ENCODE data around the gene KLC1. TPM values are rescaled to one million over a fixed set of nuclear protein-coding genes. Genes with fewer than 3 reads are reported as not detected.

Gene KLC1
- total RNA-seq, 1 experiment from 2014 or later: 75.8 TPM

DNA sequence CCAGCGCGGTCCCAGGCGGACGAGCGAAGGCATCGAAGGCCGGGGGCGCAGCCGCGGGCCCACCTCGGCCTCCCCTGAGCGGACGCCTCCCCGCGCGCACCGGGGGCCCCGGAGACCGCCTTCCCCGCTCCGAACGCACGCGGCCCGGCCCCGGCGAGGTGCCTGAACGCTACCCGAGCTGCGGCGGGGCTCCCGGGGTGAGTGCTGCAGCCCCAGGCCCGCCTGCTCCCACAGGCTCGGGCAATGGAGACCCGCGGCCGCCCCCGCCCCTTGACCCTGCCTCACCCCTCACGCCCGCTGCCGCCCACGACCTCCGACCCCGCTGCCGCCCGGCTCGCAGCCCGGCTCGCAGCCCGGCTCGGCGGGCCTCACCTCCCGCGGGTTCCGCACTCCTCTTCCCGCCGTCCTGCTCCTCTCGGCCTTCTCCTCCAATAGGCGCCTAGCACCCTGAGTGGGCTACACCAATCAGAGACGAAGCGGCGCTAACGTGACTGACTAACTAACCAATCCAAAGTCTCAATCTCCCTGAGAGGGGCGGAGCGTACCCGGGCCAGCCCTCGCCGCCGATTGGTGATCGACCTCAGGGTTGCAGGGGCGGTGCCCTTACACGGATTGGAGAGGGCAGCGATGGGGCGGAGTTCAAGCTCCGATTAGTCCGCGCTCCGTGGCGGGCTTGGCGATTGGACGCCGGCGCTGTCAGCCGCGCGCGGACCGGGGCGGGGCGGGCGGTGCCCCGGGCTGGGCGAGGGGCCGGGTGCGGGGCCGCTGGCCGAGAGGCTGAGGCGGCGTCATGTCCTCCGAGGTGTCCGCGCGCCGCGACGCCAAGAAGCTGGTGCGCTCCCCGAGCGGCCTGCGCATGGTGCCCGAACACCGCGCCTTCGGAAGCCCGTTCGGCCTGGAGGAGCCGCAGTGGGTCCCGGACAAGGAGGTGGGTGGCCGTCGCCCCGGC is 86.3 kb downstream of the KLC1 start, which contains the start of the genes XRCC3 and ZFYVE21:
Gene XRCC3 (minus strand): TSS at position 400 of the 949 bp plus-strand sequence. CDS start 4,364 bp downstream, outside the sequence.
Gene ZFYVE21 (plus strand): TSS at position 759 of the 949 bp plus-strand sequence. CDS start 32 bp downstream, at position 791.
- Histone ChIP-seq H3K27me3 (no peaks in the 10 kb centered on the region), H3K9me3 (no peaks in the 10 kb centered on the region), H3K4me3 (peak within 1 kb of the TSS; percentile 64), H3K36me3 (no peaks in the 10 kb centered on the region)
- DNase-seq: peak; percentile 95

- Histone ChIP-seq H3K27me3 (no peaks in the 10 kb centered on the region), H3K4me3 (peak overlapping the region; percentile 62), H3K36me3 (no peaks in the 10 kb centered on the region), H3K9me3 (no peaks in the 10 kb centered on the region)
- no peak for DNase-seq
These were observed 87.2 kb downstream of the KLC1 start for GRCh38 chr14:103716091-103716801.

DNA sequence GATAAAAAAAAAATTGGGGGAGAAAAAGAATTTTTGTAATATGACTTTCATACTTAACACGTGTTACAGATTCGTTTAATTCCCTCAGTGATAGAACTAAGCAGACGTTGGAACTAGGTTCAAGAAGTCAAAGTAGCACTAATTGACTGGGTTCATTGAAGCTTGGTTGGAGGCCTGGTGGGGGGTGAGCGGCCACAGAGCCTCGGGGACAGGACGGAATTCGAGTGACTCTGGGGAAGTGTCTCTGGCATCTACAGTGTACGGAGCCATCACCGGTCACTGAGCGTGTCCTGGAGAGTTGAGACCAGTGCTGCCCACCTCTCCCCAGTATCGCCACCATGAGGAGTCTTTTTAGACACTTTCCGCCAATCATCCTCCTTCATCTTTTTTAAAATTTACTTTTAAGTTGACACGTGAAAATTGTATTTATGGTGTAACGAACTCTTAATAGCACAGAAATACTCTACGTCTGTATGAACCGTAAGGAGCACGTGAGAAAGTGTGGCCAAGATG is 87.9 kb downstream of the KLC1 start:
- Histone ChIP-seq H3K9me3 (no peaks in the 10 kb centered on the region), H3K4me3 (peak overlapping the region; percentile 62), H3K27me3 (no peaks in the 10 kb centered on the region), H3K36me3 (no peaks in the 10 kb centered on the region)
- DNase-seq: no peak

DNA sequence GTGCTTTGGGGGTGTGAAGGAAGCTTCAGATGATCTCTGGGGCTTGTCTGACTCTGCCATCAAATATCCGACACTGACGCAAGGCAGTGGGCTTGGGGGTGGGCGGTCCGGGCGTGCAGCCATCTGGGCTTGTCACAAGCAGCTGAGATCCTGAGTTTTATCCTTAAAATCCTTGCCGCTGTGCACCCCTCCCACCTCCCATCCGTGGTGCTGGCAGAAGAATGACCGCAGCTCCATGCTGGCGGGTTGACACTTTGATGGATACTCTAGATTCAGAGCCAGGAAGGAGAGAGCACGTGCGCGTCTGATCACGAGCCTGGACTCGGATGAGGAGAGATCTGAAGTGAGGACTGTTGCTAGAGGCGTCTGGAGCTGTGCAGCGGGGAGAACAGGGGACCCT is 89.6 kb downstream of the KLC1 start:
- Histone ChIP-seq H3K4me3 (no peak overlapping the region), H3K27me3 (no peaks in the 10 kb centered on the region), H3K9me3 (no peaks in the 10 kb centered on the region), H3K36me3 (no peaks in the 10 kb centered on the region)
- DNase-seq: no peak

- DNase-seq: no peak
These were observed 90.7 kb downstream of the KLC1 start for GRCh38 chr14:103719751-103720150.

GRCh38 chr14:103721334-103722120 is 92.5 kb downstream of the KLC1 start:
- Histone ChIP-seq H3K36me3 (no peaks in the 10 kb centered on the region), H3K4me3 (no peak overlapping the region), H3K27me3 (no peaks in the 10 kb centered on the region), H3K9me3 (no peaks in the 10 kb centered on the region)
- DNase-seq: no peak

More at GRCh38 chr14:103719751-103720150, 90.7 kb downstream of the KLC1 start:
- no peak overlapping the region for H3K4me3 ChIP-seq
- H3K27me3 ChIP-seq: no peaks in the 10 kb centered on the region
- H3K36me3 ChIP-seq: no peaks in the 10 kb centered on the region
- H3K9me3 ChIP-seq: no peaks in the 10 kb centered on the region

DNA sequence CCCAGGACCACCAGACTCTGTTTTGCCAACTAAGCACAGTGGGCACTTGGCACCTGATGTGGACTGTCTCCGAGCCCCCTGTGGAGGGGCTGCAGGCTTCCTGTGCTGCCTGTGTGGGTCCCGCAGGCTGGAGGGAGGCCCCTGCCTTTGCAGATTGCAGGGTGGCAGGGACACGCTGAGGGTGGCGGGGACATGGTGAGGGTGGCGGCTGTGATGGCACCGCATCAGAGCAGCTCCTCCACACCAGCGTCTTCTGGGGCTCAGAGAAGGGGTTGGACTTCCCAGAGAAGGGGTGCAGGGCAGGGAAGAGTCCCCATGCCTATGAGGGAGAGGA is 94.7 kb downstream of the KLC1 start:
- no peak for DNase-seq
- Histone ChIP-seq H3K27me3 (no peaks in the 10 kb centered on the region), H3K4me3 (no peak overlapping the region), H3K9me3 (no peaks in the 10 kb centered on the region), H3K36me3 (no peaks in the 10 kb centered on the region; the same call in 1 of the 2 replicates)

GRCh38 chr14:103724116-103724515 is 95.1 kb downstream of the KLC1 start:
- Histone ChIP-seq H3K36me3 (no peaks in the 10 kb centered on the region; the same call in 1 of the 2 replicates), H3K27me3 (no peaks in the 10 kb centered on the region), H3K4me3 (no peak overlapping the region), H3K9me3 (no peaks in the 10 kb centered on the region)
- DNase-seq: no peak

DNA sequence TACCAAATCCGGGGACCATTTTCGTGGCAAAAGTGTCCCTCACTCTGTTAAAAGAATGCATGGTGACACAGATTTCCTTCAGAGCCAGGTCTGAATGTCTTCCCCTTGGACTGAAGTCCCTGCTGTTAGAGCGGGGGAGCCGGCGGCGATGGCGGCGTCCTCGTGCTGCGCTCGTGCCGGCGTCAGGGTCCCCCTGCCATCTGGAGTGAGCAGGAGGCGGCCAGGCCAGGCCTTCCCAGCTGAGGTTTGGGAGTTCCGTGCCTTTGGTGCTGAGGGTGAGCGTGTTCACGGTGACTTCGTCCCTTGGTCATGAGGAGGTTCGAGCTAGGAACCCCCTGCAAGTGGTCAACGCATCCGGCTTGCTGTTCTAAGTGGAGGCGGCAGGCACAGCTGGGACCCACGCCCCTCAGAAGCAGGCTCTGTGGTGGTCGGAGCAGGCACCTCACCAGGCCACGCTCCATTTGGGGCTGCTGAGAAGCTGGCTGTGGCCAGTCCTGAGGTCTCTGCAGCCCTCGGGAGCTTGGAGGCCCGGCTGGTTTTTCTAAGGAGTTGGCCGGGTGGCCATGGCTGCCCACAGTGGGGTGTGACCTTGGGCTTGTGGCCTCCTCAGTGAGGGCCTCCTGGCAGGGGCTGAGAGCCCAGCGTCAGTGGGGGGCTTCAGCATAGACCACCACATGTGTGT is 96.1 kb downstream of the KLC1 start:
- Histone ChIP-seq H3K9me3 (no peaks in the 10 kb centered on the region), H3K4me3 (no peak overlapping the region), H3K36me3 (no peaks in the 10 kb centered on the region; the same call in 1 of the 2 replicates), H3K27me3 (no peaks in the 10 kb centered on the region)
- DNase-seq: no peak

- no peaks in the 10 kb centered on the region; the same call in 1 of the 2 replicates for H3K36me3 ChIP-seq
- no peak for DNase-seq
- H3K9me3 ChIP-seq: no peaks in the 10 kb centered on the region
- no peak overlapping the region for H3K4me3 ChIP-seq
- H3K27me3 ChIP-seq: no peaks in the 10 kb centered on the region
These were observed 96.9 kb downstream of the KLC1 start for GRCh38 chr14:103725739-103726395.

DNA sequence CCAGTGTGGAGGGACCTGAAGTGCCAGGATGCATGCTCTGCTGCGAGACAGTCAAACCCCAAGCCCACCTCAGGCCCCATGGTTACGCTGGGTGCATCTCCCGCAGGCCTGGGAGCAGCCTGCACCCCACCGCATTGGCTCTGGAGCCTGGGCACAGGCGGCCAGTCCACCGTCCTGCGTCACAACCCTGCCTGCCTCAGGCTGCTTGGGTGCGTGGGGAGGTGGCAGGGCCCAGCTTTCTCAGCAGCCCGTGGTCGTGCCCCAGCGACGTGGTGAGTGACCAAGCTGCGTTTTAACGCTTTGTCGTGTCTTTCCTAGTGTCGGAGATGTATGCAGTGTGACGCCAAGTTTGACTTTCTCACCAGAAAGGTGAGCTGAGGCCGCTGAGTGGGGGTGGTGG is 97.5 kb downstream of the KLC1 start:
- no peaks in the 10 kb centered on the region for H3K9me3 ChIP-seq
- H3K4me3 ChIP-seq: no peak overlapping the region
- no peaks in the 10 kb centered on the region; the same call in 1 of the 2 replicates for H3K36me3 ChIP-seq
- no peaks in the 10 kb centered on the region for H3K27me3 ChIP-seq
- DNase-seq: no peak

GRCh38 chr14:103727313-103727980 is 98.4 kb downstream of the KLC1 start:
- Histone ChIP-seq H3K4me3 (no peak overlapping the region), H3K27me3 (no peaks in the 10 kb centered on the region), H3K9me3 (no peaks in the 10 kb centered on the region), H3K36me3 (no peaks in the 10 kb centered on the region; the same call in 1 of the 2 replicates)
- no peak for DNase-seq

GRCh38 chr14:103728141-103728540 is 99.1 kb downstream of the KLC1 start:
- H3K4me3 ChIP-seq: no peak overlapping the region
- no peak for DNase-seq
- H3K36me3 ChIP-seq: no peaks in the 10 kb centered on the region; the same call in 1 of the 2 replicates
- no peaks in the 10 kb centered on the region for H3K27me3 ChIP-seq
- H3K9me3 ChIP-seq: no peaks in the 10 kb centered on the region

DNA sequence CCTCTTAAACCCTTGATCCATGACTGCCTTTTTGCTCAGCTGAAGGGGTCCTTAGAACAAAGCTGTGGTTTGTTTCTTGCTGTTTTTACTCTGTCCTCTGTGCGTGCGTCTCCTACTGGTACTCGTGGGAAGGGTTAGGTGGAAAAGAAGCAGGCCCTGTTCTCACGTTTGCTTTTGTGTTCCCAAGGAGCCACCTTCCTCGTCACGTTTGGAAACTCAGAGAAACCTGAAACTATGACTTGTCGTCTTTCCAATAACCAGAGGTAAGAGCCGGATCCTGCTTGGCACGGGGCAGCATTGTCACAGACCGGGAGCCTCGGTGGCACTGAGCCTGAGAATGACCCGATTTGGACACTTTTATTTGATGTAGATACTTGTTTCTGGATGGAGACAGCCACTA is 99.7 kb downstream of the KLC1 start:
- DNase-seq: no peak
- no peaks in the 10 kb centered on the region for H3K9me3 ChIP-seq
- no peaks in the 10 kb centered on the region; the same call in 1 of the 2 replicates for H3K36me3 ChIP-seq
- no peak overlapping the region for H3K4me3 ChIP-seq
- no peaks in the 10 kb centered on the region for H3K27me3 ChIP-seq

Measured in MG63 (cell line).